Embryonic facial prominence (tissue), 1 donor: ENCODE measurements around the gene B3GAT1.
"Not testable (repeated sequence)": the region's sequence is repeated elsewhere in the genome, so short reads cannot be mapped to it uniquely, and the experiment has no call there.

Source experiments
- DNase-seq: peaks from one replicate; pipeline ENCODE4 v3.0.0-alpha.2; 2016; ENCODE audit errors: extremely low spot score

B3GAT1 gene

DNA sequence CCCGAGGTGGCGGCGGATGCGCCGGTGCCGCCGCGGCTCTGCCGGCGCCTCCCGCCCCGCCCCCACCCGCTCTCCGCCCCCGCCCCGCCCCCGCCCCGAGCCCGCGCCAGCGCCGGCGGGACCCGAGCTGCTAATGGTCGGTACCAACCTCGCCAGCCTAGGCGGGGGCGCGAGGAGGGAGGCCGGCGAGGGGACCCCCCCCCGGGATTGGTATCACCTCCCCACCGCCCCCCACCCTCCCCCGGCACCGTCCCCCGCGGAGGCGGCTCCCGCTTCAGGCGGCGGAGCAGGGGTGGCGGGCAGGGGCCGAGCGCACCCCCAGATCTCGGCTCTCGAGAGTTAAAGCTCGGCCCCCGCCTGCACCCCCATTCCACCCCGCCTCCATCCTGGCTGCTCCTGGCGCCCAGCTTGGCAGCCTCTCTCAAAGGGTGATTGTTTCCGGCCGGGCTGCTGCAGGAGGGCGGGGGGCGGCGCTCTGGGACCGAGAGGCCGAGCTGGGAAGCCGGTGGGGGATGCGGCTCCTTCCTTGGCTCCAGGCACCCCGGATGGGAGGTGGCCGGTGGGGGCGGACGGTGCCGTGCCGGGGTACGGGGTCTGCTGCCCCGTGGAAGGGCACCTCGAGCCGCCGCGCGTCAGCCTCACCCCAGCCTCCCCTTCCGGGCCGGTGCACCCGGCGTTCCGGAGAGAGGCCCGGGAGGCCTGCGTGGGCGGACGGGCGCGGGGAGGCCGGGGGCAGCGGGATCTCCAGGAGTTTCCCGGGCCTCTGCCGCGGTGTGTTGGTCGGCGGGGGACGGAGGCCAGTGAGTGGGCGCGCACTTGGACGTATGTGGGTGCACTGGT, at the start of gene B3GAT1:
TSS of gene B3GAT1 (minus strand) at position 40 of the 840 bp plus-strand sequence. CDS start 24,583 bp downstream, outside the sequence.
- no peak for DNase-seq

GRCh38 chr11:134461621-134462020, 49.6 kb upstream of the B3GAT1 start:
- no peak for DNase-seq

GRCh38 chr11:134460881-134461280, 48.8 kb upstream of the B3GAT1 start:
- no peak for DNase-seq

- no peak for DNase-seq
These were observed 48.1 kb upstream of the B3GAT1 start for GRCh38 chr11:134460062-134460561.

- DNase-seq = no peak
These were observed 47.4 kb upstream of the B3GAT1 start for GRCh38 chr11:134459246-134460061.

- DNase-seq = not testable (repeated sequence)
These were observed 45.5 kb upstream of the B3GAT1 start for GRCh38 chr11:134457411-134458007.

DNA sequence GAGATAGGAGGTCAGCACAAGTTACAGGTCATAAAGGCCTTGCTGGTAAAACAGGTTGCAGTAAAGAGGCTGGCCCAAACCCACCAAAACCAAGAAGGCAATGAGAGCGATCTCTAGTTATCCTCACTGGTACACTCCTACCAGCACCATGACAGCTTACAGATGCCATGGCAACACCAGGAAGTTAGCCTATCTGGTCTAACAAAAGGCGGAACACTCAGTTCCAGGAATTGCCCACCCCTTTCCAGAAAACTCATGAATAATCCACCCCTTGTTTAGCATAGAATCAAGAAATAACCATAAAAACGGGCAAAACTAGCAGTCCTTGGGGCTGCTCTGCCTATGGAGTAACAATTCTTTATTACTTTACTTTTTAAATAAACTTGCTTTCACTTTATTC, 43.5 kb upstream of the B3GAT1 start:
- no peak for DNase-seq

GRCh38 chr11:134454146-134454690, 42.2 kb upstream of the B3GAT1 start:
- no peak for DNase-seq

DNA sequence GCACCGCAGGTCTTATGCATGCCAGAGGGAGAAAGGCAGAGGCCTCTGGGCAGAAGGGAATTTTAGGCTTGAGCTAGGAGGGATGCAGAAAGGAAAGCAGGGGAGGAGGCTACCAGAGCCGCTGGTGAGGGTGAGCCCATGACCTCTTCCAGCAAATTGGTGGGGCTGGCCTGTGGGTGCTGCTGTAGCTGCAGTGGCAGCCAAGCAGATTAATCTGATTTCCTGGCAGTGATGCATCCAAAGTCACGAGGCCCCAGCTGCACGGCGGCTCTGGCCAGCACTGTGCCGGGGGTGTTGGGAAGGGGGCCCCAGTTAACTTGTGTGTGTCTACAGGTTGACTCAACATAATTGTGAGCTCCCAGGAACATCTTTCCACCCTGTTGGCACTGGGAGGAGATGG, 41.4 kb upstream of the B3GAT1 start:
- DNase-seq = no peak

GRCh38 chr11:134452838-134453155, 40.8 kb upstream of the B3GAT1 start:
- DNase-seq = no peak

DNA sequence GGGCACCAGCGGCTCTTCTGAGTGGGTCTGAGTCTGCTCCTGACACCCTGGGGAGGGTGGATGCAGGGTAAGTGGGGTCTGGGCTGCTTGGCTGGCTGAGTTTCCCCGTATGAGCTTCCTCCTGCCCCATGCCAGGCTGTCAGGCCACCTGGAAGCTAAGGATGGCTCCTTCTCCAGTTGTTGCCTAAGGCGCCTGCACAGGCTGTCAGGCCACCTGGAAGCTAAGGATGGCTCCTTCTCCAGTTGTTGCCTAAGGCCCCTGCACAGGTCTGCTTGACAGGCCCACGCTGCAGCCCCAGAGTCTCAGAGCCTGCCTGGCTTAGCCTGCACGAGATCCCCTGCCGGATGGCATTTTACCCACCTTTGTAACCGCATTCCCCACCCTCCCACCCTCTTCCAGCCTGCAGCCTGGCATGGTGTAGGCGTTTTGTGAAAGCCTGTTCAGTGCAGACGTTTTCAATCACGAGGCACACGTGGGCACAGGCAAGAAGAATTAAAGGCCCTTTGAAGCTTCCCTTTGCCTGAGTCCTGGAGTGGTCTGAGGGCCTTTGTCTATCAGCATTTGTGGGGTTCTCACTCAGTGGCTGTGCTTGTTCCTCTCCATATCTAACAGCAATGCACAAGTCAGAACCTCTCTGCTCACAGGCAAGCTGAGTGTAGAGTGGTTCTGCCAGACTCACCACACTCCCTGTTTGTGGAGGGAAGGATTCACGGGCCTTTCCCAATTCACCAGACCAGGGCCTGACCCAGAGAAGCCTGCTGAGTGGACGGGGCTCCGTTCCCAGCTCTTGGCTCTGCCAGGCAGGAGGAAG, 40.2 kb upstream of the B3GAT1 start:
- no peak for DNase-seq

DNA sequence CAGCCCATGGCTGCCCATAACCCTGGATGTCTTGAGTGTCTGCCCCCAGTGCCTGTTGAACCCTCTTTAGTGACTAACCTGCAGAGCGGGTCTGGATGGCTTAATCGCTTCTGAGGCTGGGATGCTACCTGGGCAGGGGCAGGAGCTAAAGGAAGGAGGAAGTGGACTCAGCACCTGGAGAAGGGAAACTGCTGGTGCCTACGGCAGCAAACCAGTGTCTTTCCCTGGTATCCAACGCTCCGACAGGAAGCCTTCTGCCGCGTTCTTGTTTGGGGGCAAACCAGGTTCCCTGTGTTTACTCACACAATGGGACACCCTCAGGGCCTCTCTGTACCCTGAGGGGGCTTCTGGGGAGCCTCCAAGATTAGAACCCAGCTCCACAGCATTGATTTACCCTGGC, 38.1 kb upstream of the B3GAT1 start:
- DNase-seq = no peak

DNA sequence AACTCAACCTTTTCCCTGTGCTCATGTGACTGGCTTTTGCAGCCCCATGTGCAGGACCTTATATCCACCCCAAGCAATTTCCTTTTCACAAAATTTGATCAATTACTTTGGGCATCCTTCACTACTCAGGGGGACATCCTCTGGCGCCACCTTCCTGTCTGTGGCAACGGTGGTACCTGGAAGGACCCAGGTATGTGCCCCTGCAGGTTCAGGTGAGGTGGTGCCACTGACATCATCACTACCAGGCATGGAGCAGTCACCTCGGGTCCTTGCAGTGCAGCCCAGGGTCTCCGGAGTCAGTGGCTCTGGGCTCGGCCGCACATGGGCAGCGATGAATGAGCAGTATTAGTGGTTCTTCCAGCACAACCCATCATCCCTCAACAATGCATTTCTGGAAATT, 37.7 kb upstream of the B3GAT1 start:
- no peak for DNase-seq

GRCh38 chr11:134449051-134449450, 37.0 kb upstream of the B3GAT1 start:
- DNase-seq = no peak

- no peak for DNase-seq
These were observed 35.7 kb upstream of the B3GAT1 start for GRCh38 chr11:134447696-134448095.

- no peak for DNase-seq
These were observed 33.7 kb upstream of the B3GAT1 start for GRCh38 chr11:134445601-134446325.

DNA sequence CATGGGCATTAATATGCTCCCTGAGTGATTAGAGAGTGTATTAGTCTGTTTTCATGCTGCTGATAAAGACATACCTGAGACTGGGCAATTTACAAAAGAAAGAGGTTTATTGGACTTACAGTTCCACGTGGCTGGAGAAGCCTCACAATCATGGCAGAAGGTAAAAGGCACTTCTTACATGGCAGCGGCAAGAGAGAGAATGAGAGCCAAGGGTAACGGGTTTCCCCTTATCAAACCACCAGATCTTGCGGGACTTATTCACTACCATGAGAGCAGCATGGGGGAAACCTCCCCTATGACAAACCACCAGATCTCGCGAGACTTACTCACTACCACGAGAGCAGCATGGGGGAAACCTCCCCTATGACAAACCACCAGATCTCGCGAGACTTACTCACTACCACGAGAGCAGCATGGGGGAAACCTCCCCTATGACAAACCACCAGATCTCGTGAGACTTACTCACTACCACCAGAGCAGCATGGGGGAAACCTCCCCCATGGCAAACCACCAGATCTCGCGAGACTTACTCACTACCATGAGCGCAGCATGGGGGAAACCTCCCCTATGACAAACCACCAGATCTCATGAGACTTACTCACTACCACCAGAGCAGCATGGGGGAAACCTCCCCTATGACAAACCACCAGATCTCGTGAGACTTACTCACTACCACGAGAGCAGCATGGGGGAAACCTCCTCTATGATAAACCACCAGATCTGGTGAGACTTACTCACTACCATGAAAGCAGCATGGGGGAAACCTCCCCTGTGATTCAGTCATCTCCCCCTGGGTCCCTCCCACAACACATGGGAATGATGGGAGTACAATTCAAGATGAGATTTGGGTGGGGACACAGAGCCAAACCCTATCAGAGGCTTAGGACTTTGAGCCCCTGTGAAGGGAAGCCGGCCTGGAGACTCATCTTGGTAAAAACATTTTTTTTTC, 32.4 kb upstream of the B3GAT1 start:
- not testable (repeated sequence) for DNase-seq

- no peak for DNase-seq
These were observed 31.2 kb upstream of the B3GAT1 start for GRCh38 chr11:134443246-134443645.

GRCh38 chr11:134442246-134442645, 30.2 kb upstream of the B3GAT1 start:
- DNase-seq = no peak
